NT2/D1 (cell line): ENCODE data around the gene POLN.

Source experiments
- SUZ12 ChIP-seq: IDR thresholded peaks from 2 replicates; pipeline ENCODE4 v1.6.1; 2011; ENCODE audit not compliant: insufficient read length, insufficient read depth; ENCODE audit errors: extremely low read depth
- YY1 ChIP-seq: IDR thresholded peaks from 2 replicates; pipeline ENCODE4 v1.6.1; 2011; ENCODE audit not compliant: insufficient read length, insufficient read depth

DNA sequence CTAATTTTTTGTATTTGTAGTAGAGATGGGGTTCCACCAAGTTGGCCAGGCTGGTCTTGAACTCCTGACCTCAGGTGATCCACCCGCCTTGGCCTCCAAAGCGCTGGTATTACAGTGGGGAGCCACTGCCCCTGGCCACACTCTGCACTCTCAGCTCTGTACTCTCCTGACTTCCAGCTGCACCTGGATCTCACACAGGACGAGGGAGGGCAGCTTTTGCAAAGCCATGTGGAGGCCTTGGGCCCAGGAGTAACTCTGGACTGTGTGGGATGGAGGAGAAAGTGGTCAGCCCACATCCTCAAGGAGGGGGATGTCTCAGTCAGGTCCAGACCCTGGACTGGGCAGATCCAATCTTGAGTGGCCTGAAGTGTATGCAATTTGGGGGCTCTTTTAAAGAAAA is 159.8 kb downstream of the POLN start:
- TF ChIP-seq YY1 (no peak), SUZ12 (no peak)
